ENCODE data around the gene CCDC57.

CCDC57 gene

GRCh38 chr17:82227629-82228277 lies 15.1 kb upstream of the CCDC57 start:
- H3K9me3 ChIP-seq (ENCODE audit: low read length) = no peaks in the 10 kb centered on the region
- peaks cover 42% of the 10 kb centered on the region for H3K27me3 ChIP-seq (ENCODE audit: insufficient read depth, low read length)
- H3K4me3 ChIP-seq (ENCODE audit: low read length) = no peak overlapping the region
- H3K36me3 ChIP-seq (ENCODE audit: insufficient read depth, low read length) = no peaks in the 10 kb centered on the region
- peaks cover 14% of the 10 kb centered on the region for H3K4me1 ChIP-seq (ENCODE audit: insufficient read depth, low read length)
- no peak overlapping the region for H2AFZ ChIP-seq (ENCODE audit: low read depth, low read length)

GRCh38 chr17:82226809-82227628 lies 14.4 kb upstream of the CCDC57 start:
- peaks cover 42% of the 10 kb centered on the region for H3K27me3 ChIP-seq (ENCODE audit: insufficient read depth, low read length)

GRCh38 chr17:82226146-82226808 lies 13.6 kb upstream of the CCDC57 start:
- H3K27me3 ChIP-seq (ENCODE audit: insufficient read depth, low read length) = peaks cover 42% of the 10 kb centered on the region
- H3K36me3 ChIP-seq (ENCODE audit: insufficient read depth, low read length) = no peaks in the 10 kb centered on the region
- H2AFZ ChIP-seq (ENCODE audit: low read depth, low read length) = no peak overlapping the region
- H3K4me3 ChIP-seq (ENCODE audit: low read length) = no peak overlapping the region
- peaks cover 9% of the 10 kb centered on the region for H3K4me1 ChIP-seq (ENCODE audit: insufficient read depth, low read length)
- H3K9me3 ChIP-seq (ENCODE audit: low read length) = no peaks in the 10 kb centered on the region

More at GRCh38 chr17:82226809-82227628, 14.4 kb upstream of the CCDC57 start:
- Histone ChIP-seq H3K9me3 (ENCODE audit: low read length) (no peaks in the 10 kb centered on the region), H3K4me3 (ENCODE audit: low read length) (no peak overlapping the region), H3K4me1 (ENCODE audit: insufficient read depth, low read length) (peaks cover 14% of the 10 kb centered on the region), H3K36me3 (ENCODE audit: insufficient read depth, low read length) (no peaks in the 10 kb centered on the region), H2AFZ (ENCODE audit: low read depth, low read length) (no peak overlapping the region)

GRCh38 chr17:82225368-82226029 lies 12.9 kb upstream of the CCDC57 start:
- Histone ChIP-seq H3K9me3 (ENCODE audit: low read length) (no peaks in the 10 kb centered on the region), H3K4me3 (ENCODE audit: low read length) (no peak overlapping the region), H3K36me3 (ENCODE audit: insufficient read depth, low read length) (no peaks in the 10 kb centered on the region), H3K4me1 (ENCODE audit: insufficient read depth, low read length) (peaks cover 7% of the 10 kb centered on the region), H2AFZ (ENCODE audit: low read depth, low read length) (no peak overlapping the region), H3K27me3 (ENCODE audit: insufficient read depth, low read length) (peaks cover 39% of the 10 kb centered on the region)

DNA sequence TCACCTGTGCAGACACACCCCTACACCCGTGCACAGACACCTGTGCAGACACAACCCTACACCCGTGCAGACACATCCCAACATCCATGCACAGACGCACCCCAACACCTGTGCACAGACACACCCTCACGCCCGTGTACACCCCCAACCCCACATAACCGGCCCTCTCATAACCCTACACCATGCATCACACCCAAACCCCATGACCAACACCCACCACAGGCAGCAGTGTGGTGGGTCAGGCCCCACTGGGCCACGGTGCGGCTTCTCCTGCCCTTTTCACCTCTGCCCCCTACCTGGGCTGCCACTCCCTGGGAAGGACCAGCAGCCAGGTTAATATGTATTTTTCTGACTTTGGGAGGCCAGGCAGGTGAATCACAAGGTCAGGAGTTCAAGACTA lies 12.0 kb upstream of the CCDC57 start:
- no peak overlapping the region for H2AFZ ChIP-seq (ENCODE audit: low read depth, low read length)
- no peaks in the 10 kb centered on the region for H3K36me3 ChIP-seq (ENCODE audit: insufficient read depth, low read length)
- peaks cover 32% of the 10 kb centered on the region for H3K27me3 ChIP-seq (ENCODE audit: insufficient read depth, low read length)
- peaks cover 7% of the 10 kb centered on the region for H3K4me1 ChIP-seq (ENCODE audit: insufficient read depth, low read length)
- no peaks in the 10 kb centered on the region for H3K9me3 ChIP-seq (ENCODE audit: low read length)
- no peak overlapping the region for H3K4me3 ChIP-seq (ENCODE audit: low read length)

DNA sequence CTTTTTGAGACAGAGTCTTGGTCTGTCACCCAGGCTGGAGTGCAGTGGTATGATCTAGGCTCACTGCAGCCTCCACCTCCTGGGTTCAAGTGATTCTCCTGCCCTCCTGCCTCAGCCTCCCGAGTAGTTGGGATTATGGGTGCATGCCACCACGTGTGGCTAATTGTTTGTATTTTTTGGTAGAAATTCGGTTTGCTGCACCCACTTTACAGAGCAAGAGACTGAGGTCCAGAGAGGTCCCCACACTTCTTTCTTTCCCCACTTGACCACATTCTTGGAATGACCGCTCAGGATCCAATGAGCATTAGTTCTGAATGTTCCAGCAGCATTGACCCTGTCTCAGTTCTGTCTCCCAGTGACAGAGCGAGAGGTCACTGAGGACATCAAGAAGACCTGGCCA lies 10.9 kb upstream of the CCDC57 start:
- Histone ChIP-seq H3K4me3 (ENCODE audit: low read length) (no peak overlapping the region), H3K4me1 (ENCODE audit: insufficient read depth, low read length) (peaks cover 7% of the 10 kb centered on the region), H3K9me3 (ENCODE audit: low read length) (no peaks in the 10 kb centered on the region), H3K27me3 (ENCODE audit: insufficient read depth, low read length) (peaks cover 25% of the 10 kb centered on the region), H2AFZ (ENCODE audit: low read depth, low read length) (no peak overlapping the region), H3K36me3 (ENCODE audit: insufficient read depth, low read length) (no peaks in the 10 kb centered on the region)

- peaks cover 7% of the 10 kb centered on the region for H3K4me1 ChIP-seq (ENCODE audit: insufficient read depth, low read length)
- no peaks in the 10 kb centered on the region for H3K36me3 ChIP-seq (ENCODE audit: insufficient read depth, low read length)
- peaks cover 18% of the 10 kb centered on the region for H3K27me3 ChIP-seq (ENCODE audit: insufficient read depth, low read length)
- H3K9me3 ChIP-seq (ENCODE audit: low read length) = no peaks in the 10 kb centered on the region
- H3K4me3 ChIP-seq (ENCODE audit: low read length) = no peak overlapping the region
- no peak overlapping the region for H2AFZ ChIP-seq (ENCODE audit: low read depth, low read length)
Observed at GRCh38 chr17:82222816-82223215, 10.2 kb upstream of the CCDC57 start.

DNA sequence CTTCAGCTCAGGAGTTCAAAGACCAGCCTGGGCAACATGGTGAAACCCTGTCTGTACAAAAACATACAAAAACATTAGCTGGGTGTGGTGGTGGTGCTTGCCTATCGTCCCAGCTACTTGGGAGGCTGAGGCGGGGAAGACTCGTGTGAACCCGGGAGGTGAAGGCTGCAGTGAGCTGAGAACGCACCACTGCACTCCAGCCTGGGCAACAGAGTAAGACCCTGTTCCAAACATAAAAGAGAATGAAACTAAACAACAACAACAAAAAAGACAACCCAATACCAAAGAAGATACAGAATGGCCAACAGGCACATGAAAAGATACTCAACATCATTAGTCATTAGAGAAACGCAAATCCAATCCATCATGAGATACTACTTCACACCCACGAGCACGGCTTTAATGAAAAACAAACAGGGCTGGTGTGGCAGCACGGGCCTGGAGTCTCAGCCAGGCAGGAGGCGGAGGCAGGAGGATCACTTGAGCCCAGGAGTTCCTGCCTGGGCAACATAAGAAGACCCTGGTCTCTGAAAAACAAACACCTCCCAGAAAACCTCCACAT lies 8.8 kb upstream of the CCDC57 start:
- Histone ChIP-seq H3K4me1 (ENCODE audit: insufficient read depth, low read length) (peaks cover 4% of the 10 kb centered on the region), H2AFZ (ENCODE audit: low read depth, low read length) (no peak overlapping the region), H3K27me3 (ENCODE audit: insufficient read depth, low read length) (peaks cover 4% of the 10 kb centered on the region), H3K4me3 (ENCODE audit: low read length) (no peak overlapping the region), H3K9me3 (ENCODE audit: low read length) (no peaks in the 10 kb centered on the region), H3K36me3 (ENCODE audit: insufficient read depth, low read length) (no peaks in the 10 kb centered on the region)

DNA sequence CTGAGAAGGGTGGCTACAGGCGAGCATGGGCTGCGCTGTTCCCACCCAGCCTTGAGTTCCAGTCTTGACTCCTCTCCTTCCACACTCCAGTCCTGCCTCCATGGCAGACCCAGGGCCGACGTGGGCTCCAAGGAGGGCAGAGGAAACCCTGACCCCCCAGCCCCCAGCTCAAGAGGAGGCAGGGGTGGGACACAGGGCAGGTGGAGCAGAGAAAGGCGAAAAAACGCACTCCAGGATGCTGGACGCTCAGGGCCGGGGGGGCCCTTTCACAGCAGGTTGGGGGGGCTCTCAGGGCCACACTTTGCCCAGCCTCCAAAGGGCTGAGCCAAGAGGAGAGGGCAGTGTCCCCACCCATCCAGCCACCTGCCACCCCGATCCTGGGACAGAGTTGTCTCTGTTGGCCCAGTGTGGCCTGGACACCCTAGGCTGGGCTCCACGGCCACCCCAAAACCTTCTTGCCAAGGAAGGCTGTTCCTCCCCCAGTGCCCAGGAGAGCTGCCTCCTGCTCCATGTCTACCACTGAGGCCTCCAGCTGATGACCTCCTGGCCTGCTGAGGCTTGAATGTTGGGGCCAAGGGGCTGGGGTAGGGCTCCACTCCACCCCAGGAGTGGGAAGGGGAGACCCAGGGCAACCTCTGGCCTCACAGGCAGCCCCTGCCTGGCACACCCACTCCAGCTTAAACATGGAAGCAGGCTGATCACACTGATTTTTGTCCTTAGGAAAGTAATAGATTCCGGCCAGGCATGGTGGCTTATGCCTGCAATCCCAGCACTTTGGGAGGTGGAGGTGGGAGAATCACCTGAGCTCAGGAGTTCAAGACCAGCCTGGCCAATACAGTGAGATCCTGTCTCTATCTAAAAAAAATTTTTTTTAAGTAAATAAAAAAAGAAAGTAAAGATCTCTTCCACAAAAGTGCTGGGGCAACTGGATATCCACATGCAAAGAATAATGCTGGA lies 7.4 kb upstream of the CCDC57 start:
- no peaks in the 10 kb centered on the region for H3K36me3 ChIP-seq (ENCODE audit: insufficient read depth, low read length)
- no peaks in the 10 kb centered on the region for H3K27me3 ChIP-seq (ENCODE audit: insufficient read depth, low read length)
- H2AFZ ChIP-seq (ENCODE audit: low read depth, low read length) = no peak overlapping the region
- H3K4me3 ChIP-seq (ENCODE audit: low read length) = no peak overlapping the region
- no peaks in the 10 kb centered on the region for H3K4me1 ChIP-seq (ENCODE audit: insufficient read depth, low read length)
- no peaks in the 10 kb centered on the region for H3K9me3 ChIP-seq (ENCODE audit: low read length)

DNA sequence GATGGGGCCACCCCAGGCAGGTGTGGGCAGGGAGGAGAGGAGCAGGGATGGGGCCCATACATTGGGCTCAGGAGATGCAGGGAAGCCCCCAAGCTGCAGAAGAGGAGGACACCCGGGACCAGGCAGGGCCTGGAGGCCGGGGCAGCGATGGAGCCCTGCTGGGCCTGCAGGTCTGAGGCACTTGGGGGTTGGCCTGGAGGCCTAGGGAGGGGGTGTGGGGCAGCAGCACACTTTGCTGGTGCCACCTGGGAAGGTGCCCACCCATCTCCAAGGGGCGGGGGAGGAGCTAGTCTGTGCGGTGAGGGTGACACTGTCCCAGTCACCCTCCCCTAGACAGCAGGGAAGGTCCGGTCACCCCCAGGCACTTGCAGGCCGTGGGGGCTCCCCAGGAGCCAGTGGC lies 6.4 kb upstream of the CCDC57 start:
- H3K36me3 ChIP-seq (ENCODE audit: insufficient read depth, low read length) = no peaks in the 10 kb centered on the region
- H3K4me3 ChIP-seq (ENCODE audit: low read length) = no peak overlapping the region
- no peaks in the 10 kb centered on the region for H3K9me3 ChIP-seq (ENCODE audit: low read length)
- no peak overlapping the region for H2AFZ ChIP-seq (ENCODE audit: low read depth, low read length)
- no peaks in the 10 kb centered on the region for H3K27me3 ChIP-seq (ENCODE audit: insufficient read depth, low read length)
- H3K4me1 ChIP-seq (ENCODE audit: insufficient read depth, low read length) = no peaks in the 10 kb centered on the region

GRCh38 chr17:82218349-82219075 lies 5.9 kb upstream of the CCDC57 start:
- H3K4me1 ChIP-seq (ENCODE audit: insufficient read depth, low read length) = peaks cover 2% of the 10 kb centered on the region
- H3K9me3 ChIP-seq (ENCODE audit: low read length) = no peaks in the 10 kb centered on the region
- no peaks in the 10 kb centered on the region for H3K36me3 ChIP-seq (ENCODE audit: insufficient read depth, low read length)
- no peak overlapping the region for H3K4me3 ChIP-seq (ENCODE audit: low read length)
- H2AFZ ChIP-seq (ENCODE audit: low read depth, low read length) = no peak overlapping the region
- H3K27me3 ChIP-seq (ENCODE audit: insufficient read depth, low read length) = no peaks in the 10 kb centered on the region

All from neuron (in vitro differentiated cells).